Right lobe of liver (tissue), 6 donors: ENCODE measurements around the gene ESYT2. TPM values are rescaled to one million over a fixed set of nuclear protein-coding genes. Genes with fewer than 3 reads are reported as not detected.

ENCODE experiments used
- ATAC-seq, 4 donors: fragments of 200-7000 bp; cut with Tn5 transposase; one replicate each; pipeline ENCODE4 v1.9.1; 2020; ENCODE audit warnings: mild to moderate bottlenecking in 4 of 4, moderate library complexity in 4 of 4
- DNase-seq, 3 donors: peaks; one replicate each; pipeline ENCODE4 v3.0.0-alpha.2; 2020
- H3K27ac ChIP-seq, 3 donors: fragments of 200-600 bp; one replicate each; pipeline ENCODE4 v1.8.0; 2022
- H3K27me3 ChIP-seq, 2 donors: fragments of 200-600 bp; one replicate each; pipeline ENCODE4 v1.8.0; 2022
- H3K36me3 ChIP-seq, 4 donors: fragments of 200-600 bp; sonication (generic) in 1 of 4; one replicate each; pipeline versions ENCODE4 v1.5.1 to v1.8.0; 2017 to 2022; ENCODE audit warnings: control low read depth in 1 of 4
- H3K4me1 ChIP-seq, 4 donors: fragments of 200-600 bp; sonication (generic) in 1 of 4; one replicate each; pipeline versions ENCODE4 v1.5.1 to v1.8.0; 2017 to 2022; ENCODE audit warnings: control low read depth in 1 of 4
- H3K4me3 ChIP-seq, 3 donors: fragments of 200-600 bp; one replicate each; pipeline ENCODE4 v1.8.0; 2022
- H3K9me3 ChIP-seq, 4 donors: fragments of 200-600 bp; sonication (generic) in 1 of 4; one replicate each; pipeline versions ENCODE4 v1.5.1 to v1.8.0; 2017 to 2022; ENCODE audit warnings: control low read depth in 1 of 4
- CTCF ChIP-seq, 4 donors: fragments of 200-600 bp in 3 of 4; fragments of 450-650 bp in 1 of 4; IDR thresholded peaks; one replicate each; pipeline versions ENCODE4 v1.5.1 to v1.8.0; 2016 to 2022; ENCODE audit warnings: antibody characterized with exemption in 4 of 4, mild to moderate bottlenecking in 2 of 4
- POLR2A ChIP-seq: fragments of 450-650 bp; IDR thresholded peaks from one replicate; pipeline ENCODE4 v1.6.1; 2017; ENCODE audit warnings: antibody characterized with exemption, mild to moderate bottlenecking
- WGBS: methylation state at CpG from one replicate; pipeline ENCODE4 v1.1.6; 2018; ENCODE audit warnings: low coverage, low lambda C conversion rate; ENCODE audit not compliant: insufficient coverage; ENCODE audit errors: missing lambda C conversion rate; 5-methylcytosine and 5-hydroxymethylcytosine counted together
- intact Hi-C, 2 donors: fragments of 100-400 bp; cut with DNase I; formaldehyde crosslinking; loops; one replicate each; pipeline versions ENCODE4 v1.11.2 to v1.14.1; 2022
- total RNA-seq, 6 experiments: library from RNA; depleted of rRNA in 2 of 6; stranded (reverse); fragments of >200 nt in 2 of 6; fragmentation: NEBNext Ultra II Directional in 3 of 6; extraction: Animal tissue kit (Norgen Biotek cat#: 25700) in 3 of 6; gene quantifications; one replicate each; pipeline versions ENCODE4 v1.1.0 to v1.2.4, GENCODE V29; 2016 to 2023
- donor health status: DM: no; HTN: yes; CAD: no.
- donor health status: DM: no; HTN: no; CAD: no.
- donor health status: DM: no; HTN: no; CAD: no.
- donor health status: DM: no; HTN: yes; CAD: no.
- donor health status: DM: no; HTN: yes; CAD: no.

The ESYT2 gene
- total RNA-seq, 6 experiments from 2014 or later: 19.7 to 28.7 (median 24.2) TPM

- no peaks in the 10 kb centered on the region for H3K9me3 ChIP-seq
- H3K27ac ChIP-seq: no peak overlapping the region
- 39% methylated on average over 3 of the region's 4 CpGs for WGBS
- DNase-seq (no peak), ATAC-seq (no peak)
- no peak overlapping the region for H3K4me3 ChIP-seq
- no peaks in the 10 kb centered on the region for H3K27me3 ChIP-seq
- no peaks in the 10 kb centered on the region for H3K4me1 ChIP-seq
- TF ChIP-seq CTCF (IDR thresholded peaks at IDR 0.05) (no peak), POLR2A (no peak)
- intact Hi-C loops: no loop called here
- H3K36me3 ChIP-seq: no peaks in the 10 kb centered on the region
These were observed 103.0 kb downstream of the ESYT2 start for GRCh38 chr7:158726277-158726807.

DNA sequence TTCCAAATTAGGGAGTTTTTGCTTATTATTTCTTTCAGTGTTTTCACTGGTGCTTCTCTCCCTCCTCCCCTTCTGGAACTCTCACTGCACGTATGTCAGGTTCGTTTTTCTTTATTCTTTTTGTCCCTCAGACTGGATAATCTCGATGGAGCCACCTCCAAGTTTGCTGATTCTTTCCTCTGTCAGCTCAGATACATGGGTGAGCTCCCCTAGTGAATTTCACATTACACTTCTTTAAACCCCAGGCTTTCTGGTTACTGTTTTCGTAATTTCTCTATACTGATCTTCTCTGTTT is 103.9 kb downstream of the ESYT2 start:
- H3K27ac ChIP-seq: no peak overlapping the region
- intact Hi-C loops: no loop called here
- H3K9me3 ChIP-seq: no peaks in the 10 kb centered on the region
- no peak for DNase-seq
- TF ChIP-seq CTCF (IDR thresholded peaks at IDR 0.05) (no peak), POLR2A (no peak)
- H3K36me3 ChIP-seq: no peaks in the 10 kb centered on the region
- H3K4me3 ChIP-seq: no peak overlapping the region
- H3K4me1 ChIP-seq: no peaks in the 10 kb centered on the region
- WGBS: 84% methylated on average over 3 of the region's 4 CpGs
- H3K27me3 ChIP-seq: no peaks in the 10 kb centered on the region
- ATAC-seq: no peak

DNA sequence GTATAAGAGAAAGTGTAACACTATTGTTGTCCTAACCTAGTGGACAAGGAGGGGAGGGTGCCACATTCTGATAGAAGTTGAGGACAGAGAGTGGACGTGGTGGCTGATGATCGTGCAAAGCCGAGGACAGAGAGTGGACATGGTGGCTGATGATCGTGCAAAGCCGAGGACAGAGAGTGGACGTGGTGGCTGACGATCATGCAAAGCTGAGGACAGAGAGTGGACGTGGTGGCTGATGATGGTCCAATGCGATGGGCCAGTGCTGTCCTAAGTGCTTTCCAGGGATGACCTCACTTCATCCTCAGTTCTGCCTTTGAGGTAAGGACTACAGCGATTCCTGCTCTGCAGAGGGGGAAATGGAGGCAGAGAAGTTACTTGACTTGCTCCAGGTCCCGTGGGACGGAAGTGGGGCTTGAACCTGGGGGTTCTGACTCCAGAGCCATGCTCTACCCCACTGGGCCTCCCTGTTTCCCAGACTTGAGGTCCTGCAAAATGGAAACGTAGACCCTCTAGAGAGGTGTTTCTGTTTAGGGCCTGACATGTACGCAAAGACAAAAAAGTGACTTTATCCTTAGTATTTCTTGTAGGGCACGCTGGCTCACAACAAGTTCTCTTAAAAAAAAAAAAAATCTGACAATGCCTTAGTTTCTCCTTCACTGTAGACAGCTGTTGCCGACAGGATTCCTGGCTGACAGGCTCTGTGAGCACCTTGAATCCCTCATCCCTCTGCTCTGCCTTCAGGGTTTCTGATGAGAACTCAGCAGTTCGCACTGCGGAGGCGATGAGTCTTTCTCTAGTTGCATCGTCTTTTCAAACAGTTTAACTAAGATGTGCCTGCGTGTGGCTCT is 104.4 kb downstream of the ESYT2 start:
- H3K36me3 ChIP-seq: no peaks in the 10 kb centered on the region
- DNase-seq (no peak), ATAC-seq (no peak)
- no peaks in the 10 kb centered on the region for H3K4me1 ChIP-seq
- no peak for TF ChIP-seq CTCF (IDR thresholded peaks at IDR 0.05)
- no peaks in the 10 kb centered on the region for H3K9me3 ChIP-seq
- H3K27me3 ChIP-seq: no peaks in the 10 kb centered on the region
- no peak overlapping the region for H3K4me3 ChIP-seq
- intact Hi-C loops: no loop called here
- no peak overlapping the region for H3K27ac ChIP-seq
- WGBS: 83% methylated on average over 16 of the region's 21 CpGs

DNA sequence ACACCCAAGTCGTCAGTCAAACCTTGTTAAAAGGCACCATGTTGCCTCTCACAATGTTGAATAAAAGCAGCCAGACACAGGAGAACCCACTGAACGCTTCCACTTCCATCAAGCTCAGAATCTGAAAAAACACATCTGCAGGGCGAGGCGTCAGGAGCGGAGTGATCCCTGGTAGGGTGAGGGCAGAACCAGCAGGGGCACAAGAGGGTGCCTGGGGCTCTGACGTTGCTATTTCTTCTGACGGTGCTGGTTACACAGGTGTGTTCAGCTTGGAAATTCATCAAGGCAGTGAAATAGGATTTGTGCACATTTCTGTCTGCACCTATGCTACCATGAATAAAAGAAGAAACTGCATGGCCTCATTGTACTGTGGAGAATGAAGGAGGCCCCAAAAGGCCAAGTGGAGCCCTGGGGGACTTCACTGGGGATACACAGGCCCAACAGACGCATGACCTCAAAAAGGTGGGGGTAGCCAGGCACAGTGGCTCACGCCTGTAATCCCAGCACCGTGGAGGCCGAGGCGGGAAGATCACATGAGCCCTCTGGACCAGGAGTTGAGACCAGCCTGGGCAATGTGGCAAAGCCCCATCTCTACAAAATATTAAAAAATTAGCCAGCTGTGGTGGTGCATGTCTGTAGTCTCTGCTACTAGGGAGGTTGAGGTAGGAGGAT is 105.5 kb downstream of the ESYT2 start:
- H3K4me1 ChIP-seq: no peaks in the 10 kb centered on the region
- no peak overlapping the region for H3K27ac ChIP-seq
- TF ChIP-seq CTCF (IDR thresholded peaks at IDR 0.05) (no peak), POLR2A (no peak)
- no peak for ATAC-seq
- intact Hi-C loops: no loop called here
- no peaks in the 10 kb centered on the region for H3K36me3 ChIP-seq
- DNase-seq: no peak
- no peak overlapping the region for H3K4me3 ChIP-seq
- H3K27me3 ChIP-seq: no peaks in the 10 kb centered on the region
- no peaks in the 10 kb centered on the region for H3K9me3 ChIP-seq
- 78% methylated on average over 7 of the region's 12 CpGs for WGBS
